Activated CD8-positive, alpha-beta T cell treated with anti-CD3 and anti-CD28 coated beads for 36 hours (primary cell): ENCODE measurements around the gene PTPRN2. TPM values are rescaled to one million over a fixed set of nuclear protein-coding genes. Genes with fewer than 3 reads are reported as not detected.
"Not testable (repeated sequence)": the region's sequence is repeated elsewhere in the genome, so short reads cannot be mapped to it uniquely, and the experiment has no call there.

Experiments used
- ATAC-seq: fragments of 200-7000 bp; cut with Tn5 transposase; one replicate; pipeline ENCODE4 v1.10.0; 2021; ENCODE audit warnings: mild to moderate bottlenecking, moderate library complexity
- CTCF ChIA-PET: fragments of 350-600 bp; sonication (Branson Sonifier 250); formaldehyde crosslinking; loops from one replicate; lab custom pipeline; 2021; ENCODE audit warnings: antibody characterized with exemption; lab: Charles Lee
- POLR2A ChIA-PET: fragments of 350-600 bp; sonication (Branson Sonifier 250); formaldehyde crosslinking; loops from one replicate; lab custom pipeline; 2021; ENCODE audit warnings: antibody characterized with exemption; lab: Charles Lee
- DNase-seq: peaks from one replicate; pipeline ENCODE4 v3.0.0-alpha.2; 2020
- H3K27ac Mint-ChIP-seq: one replicate; pipeline ENCODE4 v1.8.0; 2021; ENCODE audit warnings: mild to moderate bottlenecking, mixed read lengths
- H3K27me3 Mint-ChIP-seq: one replicate; pipeline ENCODE4 v1.8.0; 2021; ENCODE audit warnings: mixed read lengths
- H3K36me3 Mint-ChIP-seq: one replicate; pipeline ENCODE4 v1.8.0; 2021; ENCODE audit warnings: low read depth, mixed read lengths
- H3K4me1 Mint-ChIP-seq: one replicate; pipeline ENCODE4 v1.8.0; 2021; ENCODE audit warnings: low read depth, mixed read lengths
- H3K4me3 Mint-ChIP-seq: one replicate; pipeline ENCODE4 v1.8.0; 2021; ENCODE audit warnings: mild to moderate bottlenecking, moderate library complexity, mixed read lengths
- H3K9me3 Mint-ChIP-seq: one replicate; pipeline ENCODE4 v1.8.0; 2021; ENCODE audit warnings: mixed read lengths
- intact Hi-C: fragments of 100-400 bp; cut with micrococcal nuclease; formaldehyde crosslinking; loops from one replicate; pipeline ENCODE4 v1.10.0; 2022
- total RNA-seq, 2 experiments: library from RNA; stranded (reverse); gene quantifications; one replicate each; pipeline ENCODE4 v1.2.3, GENCODE V29; 2021
- TF ChIP-seq, protein P1 (sequence below): fragments of 200-600 bp; IDR thresholded peaks from one replicate; pipeline ENCODE4 v1.8.0; 2022; ENCODE audit warnings: antibody characterized with exemption, mild to moderate bottlenecking

The PTPRN2 gene
- total RNA-seq, 2 experiments from 2014 or later = 0.49 to 0.65 TPM

DNA sequence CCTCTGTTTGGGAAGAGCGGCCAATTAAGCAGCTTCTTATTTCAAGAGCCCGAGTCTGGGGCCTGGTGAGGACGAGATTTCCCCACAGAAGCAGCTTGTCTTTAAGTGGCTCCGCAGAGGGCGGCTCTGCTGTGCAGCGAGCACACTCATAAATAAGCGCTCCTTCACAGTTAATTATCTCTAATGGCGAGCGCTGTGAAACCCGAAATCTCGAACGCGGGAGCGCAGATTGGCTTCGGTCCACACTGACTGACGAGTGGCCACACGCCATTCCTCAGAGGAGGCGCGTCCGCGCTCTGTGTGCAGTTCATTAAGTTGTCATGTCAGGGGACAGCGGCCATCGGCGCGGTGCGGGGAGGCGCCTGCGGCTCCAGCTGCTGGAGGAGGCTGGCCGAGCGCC is 689.9 kb downstream of the PTPRN2 start:
- POLR2A ChIA-PET = no interaction called here
- H3K36me3 Mint-ChIP-seq = no peaks in the 10 kb centered on the region
- no peaks in the 10 kb centered on the region for H3K9me3 Mint-ChIP-seq
- H3K27ac Mint-ChIP-seq = no peak overlapping the region
- no peaks in the 10 kb centered on the region for H3K27me3 Mint-ChIP-seq
- ATAC-seq (no peak), DNase-seq (no peak)
- intact Hi-C loops = no loop called here
- TF ChIP-seq, protein P1, sequence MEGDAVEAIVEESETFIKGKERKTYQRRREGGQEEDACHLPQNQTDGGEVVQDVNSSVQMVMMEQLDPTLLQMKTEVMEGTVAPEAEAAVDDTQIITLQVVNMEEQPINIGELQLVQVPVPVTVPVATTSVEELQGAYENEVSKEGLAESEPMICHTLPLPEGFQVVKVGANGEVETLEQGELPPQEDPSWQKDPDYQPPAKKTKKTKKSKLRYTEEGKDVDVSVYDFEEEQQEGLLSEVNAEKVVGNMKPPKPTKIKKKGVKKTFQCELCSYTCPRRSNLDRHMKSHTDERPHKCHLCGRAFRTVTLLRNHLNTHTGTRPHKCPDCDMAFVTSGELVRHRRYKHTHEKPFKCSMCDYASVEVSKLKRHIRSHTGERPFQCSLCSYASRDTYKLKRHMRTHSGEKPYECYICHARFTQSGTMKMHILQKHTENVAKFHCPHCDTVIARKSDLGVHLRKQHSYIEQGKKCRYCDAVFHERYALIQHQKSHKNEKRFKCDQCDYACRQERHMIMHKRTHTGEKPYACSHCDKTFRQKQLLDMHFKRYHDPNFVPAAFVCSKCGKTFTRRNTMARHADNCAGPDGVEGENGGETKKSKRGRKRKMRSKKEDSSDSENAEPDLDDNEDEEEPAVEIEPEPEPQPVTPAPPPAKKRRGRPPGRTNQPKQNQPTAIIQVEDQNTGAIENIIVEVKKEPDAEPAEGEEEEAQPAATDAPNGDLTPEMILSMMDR = no peak
- peaks cover 2% of the 10 kb centered on the region for H3K4me1 Mint-ChIP-seq
- H3K4me3 Mint-ChIP-seq = no peak overlapping the region
- CTCF ChIA-PET = no interaction called here

DNA sequence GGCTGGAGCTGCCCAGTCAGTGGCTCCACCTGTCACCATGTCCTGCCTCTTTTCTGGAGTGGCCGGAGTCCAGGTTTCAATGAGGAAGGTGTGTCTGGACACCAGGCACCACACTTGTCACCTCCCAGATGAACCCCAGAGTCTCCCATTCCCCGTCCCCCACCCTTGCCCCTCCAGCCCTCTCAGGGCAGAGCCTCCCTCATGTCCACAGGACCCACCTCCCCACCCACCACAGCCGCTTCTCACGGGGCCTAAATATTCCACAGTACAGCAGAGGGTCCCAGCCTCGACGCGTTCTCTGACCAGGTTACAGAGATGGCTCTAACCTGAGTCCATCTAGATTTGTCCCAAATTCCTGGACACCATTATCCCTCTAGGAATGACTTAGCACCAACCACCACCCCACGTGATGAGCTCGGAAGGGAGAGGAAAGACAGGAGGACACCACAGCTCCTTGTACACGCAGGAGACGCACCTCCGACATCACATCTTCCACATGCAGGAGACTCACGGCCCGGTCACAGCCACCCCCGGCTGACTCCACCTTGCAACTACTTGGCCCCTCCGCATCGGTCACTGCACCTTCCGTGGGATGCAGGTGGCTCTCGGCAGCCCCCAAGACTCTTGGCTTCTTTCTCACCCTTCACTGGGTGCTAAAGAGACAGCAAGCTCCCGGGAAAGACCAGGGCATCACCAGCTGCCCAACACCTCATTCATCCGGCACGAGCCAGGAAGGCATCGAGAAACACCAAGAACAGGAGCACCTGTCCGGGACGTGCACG is 690.7 kb downstream of the PTPRN2 start:
- POLR2A ChIA-PET = interaction anchor here (0.6 kb wide), 1 partner anchor 441 kb away, joined by 8 read pairs; no protein-coding TSS in a partner anchor
- ATAC-seq = no peak
- no peaks in the 10 kb centered on the region for H3K36me3 Mint-ChIP-seq
- H3K27ac Mint-ChIP-seq = no peak overlapping the region
- no peaks in the 10 kb centered on the region for H3K27me3 Mint-ChIP-seq
- H3K4me1 Mint-ChIP-seq = peaks cover 2% of the 10 kb centered on the region
- no peaks in the 10 kb centered on the region for H3K9me3 Mint-ChIP-seq
- TF ChIP-seq, protein P1 = no peak
- intact Hi-C loops = no loop called here
- no peak for DNase-seq
- CTCF ChIA-PET = no interaction called here
- H3K4me3 Mint-ChIP-seq = no peak overlapping the region

DNA sequence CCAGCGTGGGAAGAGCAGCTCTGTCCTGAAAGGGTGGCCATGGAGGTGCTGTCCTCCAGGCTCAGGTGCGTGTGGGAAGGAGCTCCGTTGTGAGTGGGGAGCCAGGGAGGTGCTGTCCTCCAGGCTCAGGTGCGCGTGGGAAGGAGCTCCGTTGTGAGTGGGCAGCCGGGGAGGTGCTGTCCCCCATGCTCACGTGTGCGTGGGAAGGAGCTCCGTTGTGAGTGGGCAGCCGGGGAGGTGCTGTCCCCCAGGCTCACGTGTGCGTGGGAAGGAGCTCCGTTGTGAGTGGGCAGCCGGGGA is 691.3 kb downstream of the PTPRN2 start:
- CTCF ChIA-PET, ATAC-seq, H3K9me3 Mint-ChIP-seq, H3K27me3 Mint-ChIP-seq, intact Hi-C loops, DNase-seq, H3K4me3 Mint-ChIP-seq, POLR2A ChIA-PET, H3K36me3 Mint-ChIP-seq, H3K4me1 Mint-ChIP-seq, H3K27ac Mint-ChIP-seq: not testable (repeated sequence)

DNA sequence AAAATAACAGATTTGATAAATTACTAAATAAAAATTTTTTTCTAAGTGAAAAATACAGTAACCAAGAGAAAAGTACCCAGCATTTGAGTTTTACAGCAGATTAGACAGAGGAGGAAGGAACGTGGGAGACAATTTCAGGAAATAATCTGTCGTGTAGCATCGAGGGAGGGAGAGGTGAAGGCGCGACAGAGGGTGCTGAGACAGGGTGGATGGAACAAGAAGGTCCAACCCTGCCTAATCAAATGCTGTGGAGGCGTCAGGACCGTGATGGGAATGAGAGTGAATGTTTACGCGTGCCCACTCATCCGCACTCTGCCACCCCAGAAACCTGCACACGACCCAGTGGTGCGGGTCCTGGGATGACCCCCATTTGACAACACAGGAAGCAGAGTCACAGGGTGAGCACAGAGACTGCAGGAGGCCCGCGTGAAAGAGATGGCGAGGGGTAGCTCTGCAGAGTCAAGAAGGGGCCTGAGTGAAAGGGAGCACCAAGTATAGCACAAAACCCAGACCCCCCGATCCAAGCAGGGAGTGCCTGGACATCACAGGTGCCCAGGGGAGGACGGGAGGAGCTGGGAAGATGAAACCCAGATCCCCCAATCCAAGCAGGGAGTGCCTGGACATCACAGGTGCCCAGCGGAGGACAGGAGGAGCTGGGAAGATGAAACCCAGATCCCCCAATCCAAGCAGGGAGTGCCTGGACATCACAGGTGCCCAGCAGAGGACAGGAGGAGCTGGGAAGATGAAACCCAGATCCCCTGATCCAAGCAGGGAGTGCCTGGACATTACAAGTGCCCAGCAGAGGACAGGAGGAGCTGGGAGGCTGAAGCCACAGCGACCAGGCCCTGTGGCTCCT is 691.9 kb downstream of the PTPRN2 start:
- TF ChIP-seq, protein P1 = no peak
- DNase-seq (no peak), ATAC-seq (no peak)
- Mint-ChIP-seq H3K4me1 (peaks cover 13% of the 10 kb centered on the region), H3K4me3 (no peak overlapping the region), H3K27me3 (no peaks in the 10 kb centered on the region), H3K9me3 (no peaks in the 10 kb centered on the region), H3K36me3 (no peaks in the 10 kb centered on the region), H3K27ac (no peak overlapping the region)
- CTCF ChIA-PET = no interaction called here
- POLR2A ChIA-PET = no interaction called here
- intact Hi-C loops = no loop called here

DNA sequence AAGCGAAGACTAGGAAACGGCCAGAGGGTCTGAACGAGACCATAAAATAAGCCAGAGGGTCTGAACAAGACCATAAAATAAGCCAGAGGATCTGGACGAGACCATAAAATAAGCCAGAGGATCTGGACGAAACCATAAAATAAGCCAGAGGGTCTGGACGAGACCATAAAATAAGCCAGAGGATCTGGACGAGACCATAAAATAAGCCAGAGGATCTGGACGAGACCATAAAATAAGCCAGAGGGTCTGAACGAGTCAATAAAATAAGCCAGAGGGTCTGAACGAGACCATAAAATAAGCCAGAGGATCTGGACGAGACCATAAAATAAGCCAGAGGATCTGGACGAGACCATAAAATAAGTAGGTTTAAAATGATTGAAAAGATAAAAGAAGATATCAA is 692.5 kb downstream of the PTPRN2 start:
- H3K9me3 Mint-ChIP-seq, CTCF ChIA-PET, H3K27me3 Mint-ChIP-seq, H3K4me3 Mint-ChIP-seq, H3K27ac Mint-ChIP-seq, H3K36me3 Mint-ChIP-seq, POLR2A ChIA-PET, intact Hi-C loops, DNase-seq, ATAC-seq: not testable (repeated sequence)
- H3K4me1 Mint-ChIP-seq = peaks cover 16% of the 10 kb centered on the region
